CD4-positive, alpha-beta T cell (primary cell): Measurements from ENCODE around the gene AHNAK. TPM values are rescaled to one million over a fixed set of nuclear protein-coding genes. Genes with fewer than 3 reads are reported as not detected.

ENCODE experiments used
- ATAC-seq: fragments of 200-7000 bp; cut with Tn5 transposase; one replicate; pipeline ENCODE4 v1.10.0; 2022; ENCODE audit warnings: mild to moderate bottlenecking; ENCODE audit not compliant: poor library complexity
- CTCF ChIA-PET: fragments of 350-600 bp; sonication (Branson Sonifier 250); formaldehyde crosslinking; loops from one replicate; lab custom pipeline; 2021; ENCODE audit warnings: antibody characterized with exemption, inconsistent platforms; lab: Charles Lee
- POLR2A ChIA-PET: fragments of 350-600 bp; sonication (Branson Sonifier 250); formaldehyde crosslinking; loops from one replicate; lab custom pipeline; 2021; ENCODE audit warnings: antibody characterized with exemption, inconsistent platforms; lab: Charles Lee
- DNase-seq, 14 experiments: peaks; one replicate each; pipeline ENCODE4 v3.0.0-alpha.2; 2013 to 2020; ENCODE audit warnings: mixed read lengths in 2 of 14
- H3K27ac ChIP-seq, 2 donors: one replicate each; pipeline versions ENCODE4 v1.5.1 to v1.7.0; 2013; ENCODE audit warnings: low read length in 2 of 2, low read depth in 1 of 2, mild to moderate bottlenecking in 1 of 2
- H3K27me3 ChIP-seq, 2 experiments: 1 replicate in 1 of 2; 2 replicates in 1 of 2; pipeline versions ENCODE4 v1.6.1 to v1.7.0; 2013; ENCODE audit warnings: low read length in 2 of 2, control low read depth in 1 of 2, mild to moderate bottlenecking in 1 of 2, moderate library complexity in 1 of 2; ENCODE audit not compliant: insufficient read depth in 2 of 2, control insufficient read depth in 1 of 2
- H3K36me3 ChIP-seq: one replicate; pipeline ENCODE4 v1.6.1; 2013; ENCODE audit warnings: low read length, control low read depth; ENCODE audit not compliant: insufficient read depth
- H3K4me1 ChIP-seq: one replicate; pipeline ENCODE4 v1.6.1; 2013; ENCODE audit warnings: low read length, control low read depth; ENCODE audit not compliant: insufficient read depth
- H3K4me3 ChIP-seq: one replicate; pipeline ENCODE4 v1.5.1; 2013; ENCODE audit warnings: mild to moderate bottlenecking, low read length, moderate library complexity
- H3K9me3 ChIP-seq, 2 experiments: 1 replicate in 1 of 2; 2 replicates in 1 of 2; pipeline versions ENCODE4 v1.6.1 to v1.7.0; 2013; ENCODE audit warnings: low read length in 2 of 2, mild to moderate bottlenecking in 2 of 2, control low read depth in 1 of 2, moderate library complexity in 1 of 2; ENCODE audit not compliant: control insufficient read depth in 1 of 2, insufficient read depth in 1 of 2
- H3K27ac Mint-ChIP-seq: one replicate; pipeline ENCODE4 v1.8.0; 2020; ENCODE audit warnings: mixed read lengths
- H3K27me3 Mint-ChIP-seq: one replicate; pipeline ENCODE4 v1.8.0; 2021; ENCODE audit warnings: mixed read lengths
- H3K36me3 Mint-ChIP-seq: one replicate; pipeline ENCODE4 v1.8.0; 2021; ENCODE audit warnings: low read depth, mixed read lengths
- H3K4me1 Mint-ChIP-seq: one replicate; pipeline ENCODE4 v1.8.0; 2021; ENCODE audit warnings: low read depth, mixed read lengths
- H3K4me3 Mint-ChIP-seq: one replicate; pipeline ENCODE4 v1.8.0; 2020; ENCODE audit warnings: mild to moderate bottlenecking, mixed read lengths
- H3K9me3 Mint-ChIP-seq: one replicate; pipeline ENCODE4 v1.8.0; 2020; ENCODE audit warnings: mixed read lengths
- CTCF ChIP-seq: fragments of 200-600 bp; IDR thresholded peaks from one replicate; pipeline ENCODE4 v1.8.0; 2022; ENCODE audit warnings: antibody characterized with exemption, mild to moderate bottlenecking
- intact Hi-C, 2 experiments: fragments of 100-400 bp; cut with DNase I in 1 of 2; cut with micrococcal nuclease in 1 of 2; formaldehyde crosslinking; loops; one replicate each; pipeline versions ENCODE4 v1.15.1 to v1.9.0; 2023 to 2025; cut with DNase I, micrococcal nuclease
- total RNA-seq, 174 experiments: library from RNA in 2 of 174; stranded (reverse) in 2 of 174; gene quantifications; one replicate each; pipeline ENCODE4 v1.2.3 and lab custom pipeline; 2021 to 2026

AHNAK gene
- total RNA-seq, 2 experiments from 2014 or later = 320 to 332 TPM

DNA sequence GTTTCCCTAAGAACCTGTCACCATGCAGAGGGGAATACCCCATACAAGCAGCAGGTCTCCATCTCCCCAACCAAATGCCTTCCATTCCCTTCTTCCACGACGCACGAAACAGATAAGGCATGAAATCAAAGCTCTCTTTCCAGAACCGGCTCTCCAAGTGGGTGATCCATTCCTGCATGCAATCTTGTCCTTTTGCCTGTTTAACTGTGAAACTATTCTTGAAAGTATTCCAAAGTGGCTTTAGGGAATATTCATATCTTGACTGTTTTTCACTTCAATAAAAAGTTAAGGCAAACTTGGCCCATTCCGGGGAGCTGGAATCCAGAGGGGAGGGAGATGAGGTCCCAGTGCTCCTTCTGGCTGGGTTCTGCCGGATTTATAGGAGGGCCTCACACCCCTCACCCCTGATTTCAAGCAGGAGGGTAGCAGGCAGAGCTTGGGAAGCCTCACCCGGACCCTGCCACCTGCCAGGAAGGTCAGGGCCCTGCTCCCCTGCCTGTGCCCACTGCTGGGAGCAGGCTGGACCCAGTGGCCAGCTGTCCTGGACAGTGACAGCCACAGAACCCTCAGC is 66.9 kb downstream of the AHNAK start:
- no peak for ATAC-seq
- CTCF ChIA-PET = no interaction called here

DNA sequence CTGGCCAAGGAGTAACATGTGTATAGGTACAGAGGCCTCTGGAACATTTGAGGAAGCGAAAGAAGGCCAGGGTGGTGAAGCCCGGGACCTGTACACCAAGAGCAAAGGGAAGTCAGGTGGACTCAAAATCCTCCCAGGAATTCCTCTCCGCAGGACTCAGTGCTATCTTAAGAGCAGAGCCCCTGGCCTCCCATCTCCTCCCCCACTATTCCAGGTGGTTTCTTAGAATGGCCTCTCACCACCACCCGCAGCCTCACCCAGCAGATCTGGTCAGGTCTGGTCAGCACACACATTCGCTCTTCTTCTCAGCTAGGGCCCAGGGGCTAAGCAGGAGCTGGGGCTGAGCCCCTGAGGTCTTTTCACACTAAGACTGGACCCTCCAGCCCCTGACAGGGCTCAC is 68.7 kb downstream of the AHNAK start:
- ChIA-PET POLR2A (no interaction called here), CTCF (interaction anchor here (0.7 kb wide), 1 partner anchor 12 kb away, joined by 3 read pairs; no protein-coding TSS in a partner anchor)
- no peak overlapping the region for H3K27ac Mint-ChIP-seq

More for the DNA sequence above, 66.9 kb downstream of the AHNAK start:
- no peaks in the 10 kb centered on the region for H3K4me1 ChIP-seq
- no peaks in the 10 kb centered on the region for H3K36me3 ChIP-seq
- intact Hi-C loops = no loop called here
- TF ChIP-seq CTCF = no peak
- no peak for DNase-seq
- Mint-ChIP-seq H3K27ac (no peak overlapping the region), H3K4me1 (no peaks in the 10 kb centered on the region), H3K36me3 (no peaks in the 10 kb centered on the region), H3K9me3 (no peaks in the 10 kb centered on the region), H3K4me3 (no peak overlapping the region), H3K27me3 (no peaks in the 10 kb centered on the region)
- no peaks in the 10 kb centered on the region for H3K9me3 ChIP-seq
- H3K27me3 ChIP-seq = no peaks in the 10 kb centered on the region
- POLR2A ChIA-PET = no interaction called here
- no peak overlapping the region for H3K27ac ChIP-seq
- H3K4me3 ChIP-seq = no peak overlapping the region

GRCh38 chr11:62472063-62472884 is 74.3 kb downstream of the AHNAK start:
- intact Hi-C loops = no loop called here

More for the DNA sequence above, 68.7 kb downstream of the AHNAK start:
- Mint-ChIP-seq H3K9me3 (no peaks in the 10 kb centered on the region), H3K36me3 (no peaks in the 10 kb centered on the region), H3K4me1 (no peaks in the 10 kb centered on the region), H3K27me3 (no peaks in the 10 kb centered on the region), H3K4me3 (no peak overlapping the region)
- H3K4me1 ChIP-seq = no peaks in the 10 kb centered on the region
- H3K27me3 ChIP-seq = no peaks in the 10 kb centered on the region
- H3K36me3 ChIP-seq = no peaks in the 10 kb centered on the region
- ATAC-seq (no peak), DNase-seq (no peak)
- no peaks in the 10 kb centered on the region for H3K9me3 ChIP-seq
- no peak overlapping the region for H3K27ac ChIP-seq
- no peak for TF ChIP-seq CTCF
- H3K4me3 ChIP-seq = no peak overlapping the region
- intact Hi-C loops = no loop called here

More at GRCh38 chr11:62472063-62472884, 74.3 kb downstream of the AHNAK start:
- Mint-ChIP-seq H3K9me3 (no peaks in the 10 kb centered on the region), H3K27me3 (no peaks in the 10 kb centered on the region), H3K27ac (no peak overlapping the region), H3K4me1 (no peaks in the 10 kb centered on the region), H3K4me3 (no peak overlapping the region), H3K36me3 (no peaks in the 10 kb centered on the region)
- DNase-seq (no peak), ATAC-seq (no peak)
- no peaks in the 10 kb centered on the region for H3K27me3 ChIP-seq
- CTCF ChIA-PET = interaction anchor here (0.7 kb wide), 1 partner anchor 43 kb away, joined by 5 read pairs; no protein-coding TSS in a partner anchor
- no peak overlapping the region for H3K4me3 ChIP-seq
- H3K27ac ChIP-seq = no peak overlapping the region
- H3K4me1 ChIP-seq = no peaks in the 10 kb centered on the region
- no peaks in the 10 kb centered on the region for H3K9me3 ChIP-seq
- POLR2A ChIA-PET = no interaction called here
- no peaks in the 10 kb centered on the region for H3K36me3 ChIP-seq
- TF ChIP-seq CTCF = no peak
